SU-DHL-6 (cell line): ENCODE data around the gene RBFOX1.

Experiments
- CTCF ChIP-seq: fragments of 200-600 bp; sonication (generic); IDR thresholded peaks from one replicate; pipeline ENCODE4 v1.5.1; 2017; ENCODE audit warnings: antibody characterized with exemption, mild to moderate bottlenecking, low read length, moderate library complexity; ENCODE audit not compliant: insufficient read depth, poor library complexity, severe bottlenecking
- EZH2phosphoT487 ChIP-seq: fragments of 200-600 bp; sonication (generic), shearing (Covaris generic); conservative IDR thresholded peaks from 2 replicates; pipeline ENCODE4 v1.6.1; 2018; ENCODE audit warnings: mild to moderate bottlenecking, antibody characterized with exemption, low read length, moderate library complexity, mixed read lengths

DNA sequence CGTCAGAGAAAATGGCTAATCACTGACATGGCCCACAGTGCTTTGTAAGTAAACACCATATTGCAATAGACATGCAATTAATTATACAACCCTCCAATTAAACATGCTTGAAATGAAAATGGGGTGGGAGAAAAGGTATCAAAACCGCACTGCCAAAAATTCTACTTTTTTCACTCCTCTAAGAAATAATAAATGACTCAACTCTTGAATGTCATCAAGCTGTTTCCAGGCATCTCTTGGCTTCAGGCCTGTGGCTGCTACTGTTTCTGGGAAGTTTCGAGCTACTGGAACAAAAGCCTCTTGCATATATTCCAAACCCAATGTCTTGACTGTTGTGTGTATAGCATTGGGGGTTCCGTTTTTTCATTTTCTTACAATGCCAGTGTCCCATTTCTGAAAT is 412.6 kb downstream of the RBFOX1 start:
- TF ChIP-seq CTCF (no peak), EZH2phosphoT487 (no peak)
